H1 (cell line): Measurements from ENCODE around the gene VMP1.

Experiments
- BRCA1 ChIP-seq: IDR thresholded peaks from 2 replicates; pipeline ENCODE4 v1.6.1; 2012; ENCODE audit warnings: low read depth, low read length, improper control_type of control experiment
- CHD2 ChIP-seq: IDR thresholded peaks from 2 replicates; pipeline ENCODE4 v1.6.1; 2012; ENCODE audit warnings: low read length, improper control_type of control experiment
- CREB1 ChIP-seq: IDR thresholded peaks from 2 replicates; pipeline ENCODE4 v1.6.1; 2012; ENCODE audit warnings: inconsistent platforms
- CTCF ChIP-seq, 3 experiments: IDR thresholded peaks; 1 replicate in 2 of 3; 2 replicates in 1 of 3; pipeline versions ENCODE4 v1.5.1 to v1.6.1; 2011; ENCODE audit warnings: low read length in 3 of 3, mild to moderate bottlenecking in 3 of 3, inconsistent platforms in 2 of 3, low read depth in 1 of 3, moderate library complexity in 1 of 3; ENCODE audit not compliant: insufficient read depth in 1 of 3; ENCODE audit errors: control extremely low read depth in 1 of 3
- EP300 ChIP-seq, 2 experiments: IDR thresholded peaks; 1 replicate in 1 of 2; 2 replicates in 1 of 2; pipeline ENCODE4 v1.6.1; 2011 to 2012; ENCODE audit warnings: low read depth in 2 of 2, low read length in 2 of 2, mild to moderate bottlenecking in 2 of 2, borderline replicate concordance in 1 of 2, inconsistent platforms in 1 of 2, moderate library complexity in 1 of 2
- MAFK ChIP-seq: IDR thresholded peaks from 2 replicates; pipeline ENCODE4 v1.6.1; 2012; ENCODE audit warnings: low read depth, mild to moderate bottlenecking, improper control_type of control experiment, low read length
- POLR2A ChIP-seq, 2 experiments: IDR thresholded peaks; 1 replicate in 1 of 2; 2 replicates in 1 of 2; pipeline ENCODE4 v1.6.1; 2011; ENCODE audit warnings: low read depth in 2 of 2, low read length in 2 of 2, mild to moderate bottlenecking in 2 of 2; ENCODE audit errors: control extremely low read depth in 1 of 2
- RAD21 ChIP-seq, 2 experiments: IDR thresholded peaks in 1 of 2; conservative IDR thresholded peaks in 1 of 2; 2 replicates each; pipeline ENCODE4 v1.6.1; 2011; ENCODE audit warnings: low read depth in 2 of 2, low read length in 2 of 2, improper control_type of control experiment in 1 of 2, inconsistent platforms in 1 of 2, mild to moderate bottlenecking in 1 of 2, moderate library complexity in 1 of 2
- TAF1 ChIP-seq: IDR thresholded peaks from 2 replicates; pipeline ENCODE4 v1.6.1; 2011; ENCODE audit warnings: mild to moderate bottlenecking, low read depth, low read length
- TCF12 ChIP-seq: IDR thresholded peaks from 2 replicates; pipeline ENCODE4 v1.6.1; 2011; ENCODE audit warnings: low read depth, mild to moderate bottlenecking, low read length
- YY1 ChIP-seq: IDR thresholded peaks from 2 replicates; pipeline ENCODE4 v1.6.1; 2011; ENCODE audit warnings: low read depth, mild to moderate bottlenecking, low read length
- ZNF274 ChIP-seq: IDR thresholded peaks from 2 replicates; pipeline ENCODE4 v1.7.0; 2012; ENCODE audit warnings: low read length, borderline replicate concordance; ENCODE audit errors: extremely low read depth

DNA sequence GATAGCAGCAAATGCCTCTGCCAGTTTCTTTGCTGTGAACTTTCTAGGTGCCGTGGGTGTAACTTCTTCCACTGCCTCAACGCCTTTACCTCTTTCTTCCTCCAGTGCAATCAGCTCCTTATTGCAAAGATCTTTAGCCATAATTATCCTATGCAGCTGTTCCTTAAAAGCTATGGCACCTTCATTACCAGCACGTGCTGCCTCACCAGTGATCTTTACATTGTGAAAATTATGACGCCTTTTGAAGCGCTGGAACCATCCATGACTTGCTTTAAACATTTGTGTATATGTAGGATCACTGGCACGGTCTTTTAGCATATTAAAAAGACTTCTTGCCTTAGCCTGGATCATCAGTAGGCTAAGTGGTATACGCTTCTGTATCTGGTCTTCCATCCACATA, 8.2 kb upstream of the VMP1 start:
- no peak for TF ChIP-seq YY1
- no peak for TF ChIP-seq CTCF (IDR thresholded peaks at IDR 0.05; ENCODE audit: control extremely low read depth in 1 of 3, insufficient read depth in 1 of 3, low read depth in 1 of 3, low read length in 3 of 3)
- no peak for TF ChIP-seq RAD21 (IDR thresholded peaks at IDR 0.05 in 1 of 2, conservative IDR thresholded peaks at IDR 0.05 in 1 of 2; ENCODE audit: low read depth in 2 of 2, low read length in 2 of 2)
- no peak for TF ChIP-seq TAF1
- no peak for TF ChIP-seq BRCA1
- TF ChIP-seq POLR2A (IDR thresholded peaks at IDR 0.05; ENCODE audit: control extremely low read depth in 1 of 2, low read depth in 2 of 2, low read length in 2 of 2), result no peak
- TF ChIP-seq TCF12, result no peak
- no peak for TF ChIP-seq MAFK
- TF ChIP-seq CHD2, result no peak
- TF ChIP-seq CREB1, result no peak
- no peak for TF ChIP-seq ZNF274
- no peak for TF ChIP-seq EP300 (IDR thresholded peaks at IDR 0.05; ENCODE audit: borderline replicate concordance in 1 of 2, low read depth in 2 of 2, low read length in 2 of 2)
